GM21360 (cell line): Measurements from ENCODE around the gene ZNF860.
"Not testable (repeated sequence)": the region's sequence is repeated elsewhere in the genome, so short reads cannot be mapped to it uniquely, and the experiment has no call there.

Experiments
- ATAC-seq: cut with Tn5 transposase; IDR thresholded peaks from one replicate; pipeline ENCODE4 v1.9.1; 2021; ENCODE audit warnings: mild to moderate bottlenecking, moderate library complexity; ENCODE audit not compliant: unreplicated experiment

The ZNF860 gene

GRCh38 chr3:31995026-31995425, 13.5 kb downstream of the ZNF860 start:
- not testable (repeated sequence) for ATAC-seq

- no peak for ATAC-seq
Observed at GRCh38 chr3:31996195-31996594, 14.6 kb downstream of the ZNF860 start.

- no peak for ATAC-seq
Observed at GRCh38 chr3:31997500-31997899, 15.9 kb downstream of the ZNF860 start.

- ATAC-seq: peak; percentile 81
Observed at GRCh38 chr3:31999907-32000439, 18.4 kb downstream of the ZNF860 start.

GRCh38 chr3:32000877-32001276, 19.3 kb downstream of the ZNF860 start:
- ATAC-seq: no peak

GRCh38 chr3:32002561-32003368, 21.2 kb downstream of the ZNF860 start:
- no peak for ATAC-seq

GRCh38 chr3:32003380-32003779, 21.8 kb downstream of the ZNF860 start:
- ATAC-seq: no peak

GRCh38 chr3:32004113-32004765, 22.7 kb downstream of the ZNF860 start:
- no peak for ATAC-seq

- no peak for ATAC-seq
Observed at GRCh38 chr3:32009101-32009500, 27.6 kb downstream of the ZNF860 start.

- ATAC-seq: no peak
Observed at GRCh38 chr3:32009957-32010356, 28.4 kb downstream of the ZNF860 start.

- not testable (repeated sequence) for ATAC-seq
Observed at GRCh38 chr3:32010699-32011098, 29.1 kb downstream of the ZNF860 start.

- not testable (repeated sequence) for ATAC-seq
Observed at GRCh38 chr3:32015638-32016037, 34.1 kb downstream of the ZNF860 start.

- no peak for ATAC-seq
Observed at GRCh38 chr3:32017286-32017685, 35.7 kb downstream of the ZNF860 start.

- no peak for ATAC-seq
Observed at GRCh38 chr3:32018757-32019564, 37.4 kb downstream of the ZNF860 start.

- ATAC-seq: no peak
Observed at GRCh38 chr3:32021155-32021554, 39.6 kb downstream of the ZNF860 start.

- no peak for ATAC-seq
Observed at GRCh38 chr3:32021748-32022147, 40.2 kb downstream of the ZNF860 start.

- no peak for ATAC-seq
Observed at GRCh38 chr3:32022947-32023346, 41.4 kb downstream of the ZNF860 start.

GRCh38 chr3:32026593-32026992, 45.0 kb downstream of the ZNF860 start:
- no peak for ATAC-seq

GRCh38 chr3:32037932-32038267, 56.4 kb downstream of the ZNF860 start:
- no peak for ATAC-seq

GRCh38 chr3:32041316-32041715, 59.8 kb downstream of the ZNF860 start:
- no peak for ATAC-seq
